HG03097 (cell line): ENCODE results near the gene ADGRA3.
"Not testable (repeated sequence)": the region's sequence is repeated elsewhere in the genome, so short reads cannot be mapped to it uniquely, and the experiment has no call there.

ENCODE experiments used
- ATAC-seq: cut with Tn5 transposase; IDR thresholded peaks from one replicate; pipeline ENCODE4 v1.9.1; 2021; ENCODE audit not compliant: unreplicated experiment, low FRiP score

ADGRA3 gene

DNA sequence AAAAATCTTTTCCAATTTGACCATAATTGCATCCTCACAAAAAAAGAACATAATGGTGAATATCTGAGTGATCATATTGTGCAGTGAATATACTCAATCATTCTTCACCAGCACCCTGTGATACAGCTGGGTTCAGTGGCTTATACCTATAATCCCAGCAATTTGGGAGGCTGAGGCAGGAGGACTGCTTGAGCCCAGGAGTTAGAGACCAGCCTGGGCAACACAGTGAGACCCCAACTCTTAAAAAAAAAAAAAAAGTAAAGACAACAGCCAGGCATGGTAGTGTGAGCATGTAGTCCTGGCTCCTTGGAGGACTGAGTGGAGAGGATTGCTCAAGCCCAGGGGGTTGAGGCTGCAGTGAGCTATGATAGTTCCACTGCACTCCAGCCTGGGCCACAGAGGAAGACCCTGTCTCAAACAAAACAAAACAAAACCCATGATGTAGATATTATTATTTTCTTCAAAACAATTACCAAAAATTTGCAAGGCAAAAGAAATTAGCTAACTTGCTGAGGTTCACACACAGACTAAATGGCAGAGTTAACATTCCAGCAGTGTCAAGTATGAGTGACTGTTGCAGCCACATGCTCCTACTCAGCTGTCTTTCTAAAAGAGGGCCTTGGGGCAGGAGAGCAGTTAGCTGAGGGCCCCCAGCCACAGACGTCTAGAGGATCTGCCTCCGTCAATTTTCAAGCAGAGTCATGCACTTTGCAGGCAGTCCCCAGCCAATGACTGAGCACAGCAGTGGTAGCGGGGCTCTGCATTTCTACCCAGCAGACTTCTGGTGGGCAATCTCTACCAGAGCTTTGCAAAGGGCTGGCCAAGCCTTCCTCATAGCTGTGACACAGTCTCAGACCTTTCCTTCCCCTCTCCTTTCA is 33.4 kb downstream of the ADGRA3 start:
- no peak for ATAC-seq

DNA sequence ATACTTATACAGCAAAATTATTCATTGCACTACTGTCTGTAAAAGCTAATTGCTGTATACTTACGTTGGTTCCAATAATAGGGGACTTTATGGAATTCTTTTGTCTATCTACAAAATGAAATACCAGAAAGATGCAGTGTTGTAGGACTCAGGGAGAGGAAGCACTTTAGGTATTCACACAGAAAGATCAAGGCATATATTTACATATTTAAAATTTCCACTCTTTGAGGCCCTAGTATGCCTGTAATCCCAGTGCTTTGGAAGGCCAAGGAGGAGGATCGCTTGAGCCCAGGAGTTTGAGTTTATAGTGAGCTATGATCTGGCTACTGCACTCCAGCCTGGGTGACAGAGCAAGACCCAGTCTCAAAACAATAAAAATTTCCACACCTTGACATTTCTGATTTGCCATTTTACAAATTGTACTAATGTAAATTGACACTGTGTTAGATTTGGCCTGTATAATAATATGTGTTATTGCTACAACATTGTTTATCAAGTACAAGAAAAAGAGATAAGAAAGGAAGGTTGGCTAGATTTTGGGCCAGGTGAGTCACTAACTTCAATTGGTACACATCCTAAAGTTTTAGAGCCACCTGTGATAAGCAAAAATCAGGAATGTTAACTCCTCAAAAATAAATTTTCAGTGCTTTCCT is 35.1 kb downstream of the ADGRA3 start:
- no peak for ATAC-seq

DNA sequence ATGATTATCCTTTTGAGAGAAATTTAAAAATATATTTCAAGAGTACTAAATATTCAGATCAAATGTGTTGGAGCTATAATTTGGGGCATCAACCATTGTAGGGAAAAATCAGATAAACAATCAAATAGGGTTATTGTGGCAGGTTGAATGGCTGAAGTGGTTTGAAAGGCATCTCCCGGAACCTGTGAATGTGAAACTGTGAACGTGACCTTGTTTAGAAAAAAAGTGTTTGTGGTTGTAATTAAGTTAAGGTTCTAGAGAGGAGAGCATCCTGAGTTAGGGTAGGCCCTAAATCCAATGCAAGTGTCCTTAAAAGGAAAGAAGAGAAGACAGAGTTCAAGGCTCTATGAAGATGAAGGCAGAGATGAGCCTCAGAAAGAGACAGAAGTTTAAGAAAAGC is 37.4 kb downstream of the ADGRA3 start:
- no peak for ATAC-seq

GRCh38 chr4:22477813-22478182 is 38.1 kb downstream of the ADGRA3 start:
- ATAC-seq = no peak

DNA sequence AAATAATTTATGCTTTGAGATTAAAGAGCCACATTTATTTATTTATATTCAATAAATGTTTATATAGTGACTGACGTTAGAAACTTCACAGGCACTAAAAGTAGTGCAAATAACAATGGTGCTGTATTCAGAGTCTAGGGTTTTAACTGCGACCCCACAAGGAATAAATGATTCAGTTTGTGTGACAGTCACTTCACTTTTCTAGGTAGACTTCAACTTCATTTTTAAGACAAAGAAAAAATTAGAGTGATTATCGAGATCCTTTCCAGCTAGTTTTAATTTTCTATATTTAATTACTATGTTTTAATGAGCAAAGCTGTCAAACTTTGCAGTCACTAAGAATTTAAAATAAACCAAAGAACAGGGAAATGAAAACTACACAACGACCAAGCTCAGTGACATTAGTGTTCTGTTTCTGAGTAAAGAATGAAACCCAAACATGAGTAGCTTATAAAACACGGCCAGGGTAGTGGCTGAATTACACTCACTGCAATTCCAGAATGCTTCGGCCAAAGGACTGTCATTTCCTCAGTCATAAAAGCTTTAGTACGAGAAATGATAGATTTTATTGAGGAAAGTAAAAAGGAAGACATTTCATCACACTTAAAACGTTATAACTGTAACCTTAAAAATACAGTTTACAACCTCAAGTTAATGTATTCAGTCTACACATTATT is 38.6 kb downstream of the ADGRA3 start:
- ATAC-seq = no peak

DNA sequence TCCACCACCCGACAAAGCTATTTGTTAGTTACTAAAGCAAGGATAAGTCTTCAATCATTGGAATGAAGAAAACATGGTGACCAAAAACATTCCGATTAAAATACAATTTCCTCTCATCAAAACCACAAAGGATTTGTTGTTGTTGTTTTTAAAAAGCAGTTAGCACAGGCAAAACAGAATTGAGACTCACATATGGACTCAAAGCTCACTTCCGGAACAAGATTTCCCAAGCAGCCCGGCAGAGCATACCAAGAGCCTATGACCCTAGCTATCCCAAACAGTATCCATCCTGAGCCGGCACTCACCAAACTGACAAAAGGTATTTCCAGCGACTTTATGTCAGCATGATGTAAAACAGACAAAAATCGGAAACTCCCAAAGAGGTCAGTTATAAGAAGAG is 39.9 kb downstream of the ADGRA3 start:
- ATAC-seq = no peak

GRCh38 chr4:22475311-22475646 is 40.6 kb downstream of the ADGRA3 start:
- ATAC-seq = not testable (repeated sequence)

DNA sequence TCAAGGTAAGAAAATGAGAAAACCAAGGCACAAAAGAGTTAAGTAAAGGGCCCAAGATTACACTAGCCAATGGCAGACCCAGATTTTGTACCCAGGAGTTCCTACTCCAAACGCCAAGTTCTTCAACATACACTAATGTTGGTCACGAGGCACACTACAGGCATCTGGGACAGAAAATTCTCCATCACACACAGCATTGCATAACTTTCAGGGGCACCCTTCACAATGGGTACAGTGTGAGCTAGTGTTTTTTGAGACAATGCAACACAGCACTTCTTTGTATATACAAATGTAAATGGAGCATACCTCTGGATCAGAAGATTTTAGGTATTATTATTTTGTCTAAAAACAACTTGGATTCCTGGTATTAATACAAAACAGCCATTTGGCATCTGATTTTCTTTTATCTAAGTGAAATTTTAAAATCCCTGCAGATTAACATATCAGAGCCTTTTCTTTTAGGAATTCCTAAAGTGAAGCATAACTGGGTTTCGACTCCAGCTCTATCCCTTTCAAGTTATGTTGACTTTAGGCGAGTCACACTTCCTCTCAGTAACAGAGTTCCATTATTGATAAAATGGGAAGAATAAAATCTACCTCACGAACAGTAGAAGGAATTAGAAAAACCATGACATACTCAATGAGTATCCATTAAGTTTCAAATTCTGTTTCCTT is 41.1 kb downstream of the ADGRA3 start:
- no peak for ATAC-seq

- no peak for ATAC-seq
Observed at GRCh38 chr4:22473268-22473667, 42.6 kb downstream of the ADGRA3 start.

DNA sequence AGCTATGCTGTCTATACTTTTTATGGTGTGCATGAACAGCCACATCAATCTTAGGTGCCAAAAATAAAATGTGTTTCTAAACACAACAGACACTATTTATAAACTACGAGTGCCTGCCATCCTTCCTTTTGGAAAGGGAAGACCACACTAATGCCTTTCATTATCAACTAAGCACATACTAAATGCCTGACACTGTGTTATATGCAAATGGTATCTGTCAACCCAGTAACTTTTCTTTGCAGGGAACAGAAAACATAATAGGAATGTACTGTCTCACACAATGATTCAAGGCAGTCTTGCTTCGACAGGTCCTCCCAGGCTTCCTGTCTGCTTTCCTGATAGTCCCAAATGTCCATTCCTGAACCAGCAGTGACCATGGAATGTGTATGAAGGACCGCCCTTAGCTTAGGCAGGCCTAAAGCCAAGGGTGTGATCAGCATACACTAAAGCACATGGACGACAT is 43.8 kb downstream of the ADGRA3 start:
- ATAC-seq = no peak

DNA sequence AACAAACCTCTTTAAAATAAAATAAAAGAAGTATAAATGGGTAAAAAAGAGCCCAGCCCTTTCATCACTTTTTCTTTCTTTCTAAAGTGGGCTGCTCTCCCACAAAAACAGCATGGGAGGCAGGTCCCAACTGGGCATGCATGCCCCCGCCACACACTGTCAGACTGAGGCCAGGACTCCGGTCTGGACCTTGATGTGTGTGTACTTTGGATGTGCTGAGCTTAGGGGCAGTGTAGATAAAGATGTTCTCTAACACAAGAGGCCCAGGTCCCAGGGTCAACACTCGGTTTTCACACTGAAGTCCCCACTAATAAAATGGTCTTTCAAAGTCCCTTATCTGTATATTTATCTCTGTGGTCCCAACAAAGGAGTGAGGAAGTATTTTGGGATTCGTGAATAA is 44.4 kb downstream of the ADGRA3 start:
- no peak for ATAC-seq

GRCh38 chr4:22466581-22466980 is 49.3 kb downstream of the ADGRA3 start:
- ATAC-seq = no peak

DNA sequence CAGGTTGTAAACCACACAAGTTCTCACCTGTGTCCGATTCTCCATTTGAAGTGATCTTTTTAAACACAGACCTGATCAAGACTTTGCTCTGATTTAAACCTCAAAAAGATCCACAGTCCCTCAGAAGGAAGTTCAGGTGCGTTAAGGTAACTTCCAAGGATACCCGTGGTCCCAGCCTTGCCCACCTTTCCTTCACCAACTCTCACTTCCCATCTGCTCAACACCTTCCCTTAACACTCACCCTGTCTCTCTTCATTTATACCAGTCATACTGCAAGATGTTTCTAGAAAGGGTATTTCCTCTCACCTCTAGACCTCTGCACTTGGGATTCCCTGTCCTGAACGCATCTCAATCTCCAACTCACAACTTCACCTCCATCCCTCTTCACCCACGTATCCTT is 49.9 kb downstream of the ADGRA3 start:
- ATAC-seq = no peak

GRCh38 chr4:22465349-22465748 is 50.5 kb downstream of the ADGRA3 start:
- no peak for ATAC-seq

GRCh38 chr4:22463179-22463578 is 52.7 kb downstream of the ADGRA3 start:
- no peak for ATAC-seq

- no peak for ATAC-seq
Observed at GRCh38 chr4:22462688-22463087, 53.2 kb downstream of the ADGRA3 start.

DNA sequence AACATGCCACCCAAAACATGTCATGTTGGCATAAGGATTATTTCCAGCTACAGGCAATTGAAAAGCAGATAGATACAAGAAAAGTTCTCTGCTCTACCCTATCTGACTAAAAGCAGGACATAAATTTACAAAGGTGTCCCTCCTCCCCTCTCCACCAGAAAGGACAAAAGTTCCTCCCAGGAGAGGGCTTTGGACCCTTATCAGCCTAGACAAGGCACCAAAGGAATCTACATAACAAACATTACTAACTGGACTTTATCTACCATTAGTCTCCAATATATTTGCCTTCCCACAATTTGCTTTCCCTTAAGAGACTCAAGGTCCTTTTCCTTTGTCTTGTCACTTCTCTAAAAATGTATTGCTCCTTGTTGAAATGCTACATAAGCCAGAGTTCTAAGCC is 55.6 kb downstream of the ADGRA3 start:
- no peak for ATAC-seq

- ATAC-seq = no peak
Observed at GRCh38 chr4:22458098-22458497, 57.8 kb downstream of the ADGRA3 start.

- no peak for ATAC-seq
Observed at GRCh38 chr4:22457348-22457747, 58.5 kb downstream of the ADGRA3 start.

- ATAC-seq = no peak
Observed at GRCh38 chr4:22456291-22456690, 59.6 kb downstream of the ADGRA3 start.

DNA sequence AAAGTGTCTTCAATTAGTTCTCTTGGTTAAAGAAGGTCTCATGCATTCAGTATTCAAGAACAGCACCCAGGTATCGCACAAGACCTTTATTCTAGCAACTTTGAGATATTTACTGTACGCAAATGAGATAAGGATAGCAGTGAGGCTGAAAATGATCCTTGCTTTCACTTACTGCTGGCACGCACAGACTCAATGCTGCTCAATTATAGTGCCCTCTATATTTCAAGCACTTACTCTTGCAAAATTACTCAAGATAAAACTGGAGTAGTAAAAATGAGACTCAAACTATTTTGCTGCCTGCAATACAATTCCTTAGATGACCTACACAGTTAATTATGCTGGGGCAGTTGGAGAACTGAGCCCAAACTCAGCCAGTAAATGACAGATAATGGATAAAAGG is 60.9 kb downstream of the ADGRA3 start:
- no peak for ATAC-seq
